Measurements from ENCODE around the gene PRRG4.
"Not testable (repeated sequence)": the region's sequence is repeated elsewhere in the genome, so short reads cannot be mapped to it uniquely, and the experiment has no call there.

PRRG4 gene

GRCh38 chr11:32829680-32830412 is at the start of gene PRRG4:
PRRG4 (plus strand) TSS chr11:32829927; CDS start chr11:32830530, 603 bp downstream.
- TF ChIP-seq FOXP2 (optimal IDR thresholded peaks at IDR 0.05; ENCODE audit: control extremely low read depth, extremely low read length, insufficient read depth) = no peak
- no peak for TF ChIP-seq EZH2 (IDR thresholded peaks at IDR 0.05)
- Histone ChIP-seq H3K27ac (no peak within 1 kb of the TSS), H3K36me3 (ENCODE audit: insufficient read depth, low read length) (no peaks in the 10 kb centered on the region), H3K9ac (ENCODE audit: insufficient read length) (no peak within 1 kb of the TSS), H3K9me3 (ENCODE audit: low read depth, low read length) (no peaks in the 10 kb centered on the region), H3K4me3 (peak within 1 kb of the TSS; percentile 59)
- DNase-seq (ENCODE audit: low read depth, low spot score) = no peak

GRCh38 chr11:32780839-32781238 is 48.9 kb upstream of the PRRG4 start:
- H3K9me3 ChIP-seq (ENCODE audit: low read depth, low read length); H3K4me3 ChIP-seq; H3K27ac ChIP-seq; H3K9ac ChIP-seq (ENCODE audit: insufficient read length); DNase-seq (ENCODE audit: low read depth, low spot score); H3K36me3 ChIP-seq (ENCODE audit: insufficient read depth, low read length): not testable (repeated sequence)

- Histone ChIP-seq H3K9ac (ENCODE audit: insufficient read length) (no peak overlapping the region), H3K4me3 (no peak overlapping the region), H3K27ac (no peak overlapping the region), H3K9me3 (ENCODE audit: low read depth, low read length) (no peaks in the 10 kb centered on the region), H3K36me3 (ENCODE audit: insufficient read depth, low read length) (no peaks in the 10 kb centered on the region)
- TF ChIP-seq EZH2 (IDR thresholded peaks at IDR 0.05) (no peak), POLR2AphosphoS5 (IDR thresholded peaks at IDR 0.05; ENCODE audit: borderline replicate concordance, low read depth, low read length) (no peak), FOXP2 (optimal IDR thresholded peaks at IDR 0.05; ENCODE audit: control extremely low read depth, extremely low read length, insufficient read depth) (no peak)
- DNase-seq (ENCODE audit: low read depth, low spot score) = no peak
Measured at GRCh38 chr11:32781721-32782120, 48.0 kb upstream of the PRRG4 start.

GRCh38 chr11:32785262-32785661 is 44.5 kb upstream of the PRRG4 start:
- Histone ChIP-seq H3K9me3 (ENCODE audit: low read depth, low read length) (no peaks in the 10 kb centered on the region), H3K36me3 (ENCODE audit: insufficient read depth, low read length) (no peaks in the 10 kb centered on the region), H3K4me3 (no peak overlapping the region), H3K9ac (ENCODE audit: insufficient read length) (no peak overlapping the region), H3K27ac (no peak overlapping the region)
- DNase-seq (ENCODE audit: low read depth, low spot score) = no peak
- TF ChIP-seq EZH2 (IDR thresholded peaks at IDR 0.05) (no peak), FOXP2 (optimal IDR thresholded peaks at IDR 0.05; ENCODE audit: control extremely low read depth, extremely low read length, insufficient read depth) (no peak), POLR2AphosphoS5 (IDR thresholded peaks at IDR 0.05; ENCODE audit: borderline replicate concordance, low read depth, low read length) (no peak)

- Histone ChIP-seq H3K4me3 (no peak overlapping the region), H3K9me3 (ENCODE audit: low read depth, low read length) (no peaks in the 10 kb centered on the region), H3K27ac (no peak overlapping the region), H3K9ac (ENCODE audit: insufficient read length) (no peak overlapping the region), H3K36me3 (ENCODE audit: insufficient read depth, low read length) (no peaks in the 10 kb centered on the region)
- DNase-seq (ENCODE audit: low read depth, low spot score) = no peak
- TF ChIP-seq FOXP2 (optimal IDR thresholded peaks at IDR 0.05; ENCODE audit: control extremely low read depth, extremely low read length, insufficient read depth) (no peak), EZH2 (IDR thresholded peaks at IDR 0.05) (no peak), POLR2AphosphoS5 (IDR thresholded peaks at IDR 0.05; ENCODE audit: borderline replicate concordance, low read depth, low read length) (no peak)
Measured at GRCh38 chr11:32786811-32787210, 42.9 kb upstream of the PRRG4 start.

- H3K9ac ChIP-seq (ENCODE audit: insufficient read length) = no peak overlapping the region
- no peaks in the 10 kb centered on the region for H3K9me3 ChIP-seq (ENCODE audit: low read depth, low read length)
- no peak for TF ChIP-seq EZH2 (IDR thresholded peaks at IDR 0.05)
- no peak for TF ChIP-seq POLR2AphosphoS5 (IDR thresholded peaks at IDR 0.05; ENCODE audit: borderline replicate concordance, low read depth, low read length)
- TF ChIP-seq FOXP2 (optimal IDR thresholded peaks at IDR 0.05; ENCODE audit: control extremely low read depth, extremely low read length, insufficient read depth) = no peak
- no peak overlapping the region for H3K4me3 ChIP-seq
- DNase-seq (ENCODE audit: low read depth, low spot score) = no peak
- no peaks in the 10 kb centered on the region for H3K36me3 ChIP-seq (ENCODE audit: insufficient read depth, low read length)
- no peak overlapping the region for H3K27ac ChIP-seq
Measured at GRCh38 chr11:32790916-32791315, 38.8 kb upstream of the PRRG4 start.

- no peak for DNase-seq (ENCODE audit: low read depth, low spot score)
- Histone ChIP-seq H3K9ac (ENCODE audit: insufficient read length) (no peak overlapping the region), H3K36me3 (ENCODE audit: insufficient read depth, low read length) (no peaks in the 10 kb centered on the region), H3K9me3 (ENCODE audit: low read depth, low read length) (no peaks in the 10 kb centered on the region), H3K27ac (no peak overlapping the region), H3K4me3 (no peak overlapping the region)
- TF ChIP-seq POLR2AphosphoS5 (IDR thresholded peaks at IDR 0.05; ENCODE audit: borderline replicate concordance, low read depth, low read length) (no peak), FOXP2 (optimal IDR thresholded peaks at IDR 0.05; ENCODE audit: control extremely low read depth, extremely low read length, insufficient read depth) (no peak), EZH2 (IDR thresholded peaks at IDR 0.05) (no peak)
Measured at GRCh38 chr11:32792111-32792947, 37.4 kb upstream of the PRRG4 start.

- TF ChIP-seq FOXP2 (optimal IDR thresholded peaks at IDR 0.05; ENCODE audit: control extremely low read depth, extremely low read length, insufficient read depth) = no peak
- no peak for TF ChIP-seq POLR2AphosphoS5 (IDR thresholded peaks at IDR 0.05; ENCODE audit: borderline replicate concordance, low read depth, low read length)
- no peak for TF ChIP-seq EZH2 (IDR thresholded peaks at IDR 0.05)
- H3K9ac ChIP-seq (ENCODE audit: insufficient read length) = no peak overlapping the region
- no peaks in the 10 kb centered on the region for H3K36me3 ChIP-seq (ENCODE audit: insufficient read depth, low read length)
- H3K4me3 ChIP-seq = peak overlapping the region; percentile 25; the same call in 1 of the 2 replicates
- H3K27ac ChIP-seq = no peak overlapping the region
- DNase-seq (ENCODE audit: low read depth, low spot score) = no peak
- H3K9me3 ChIP-seq (ENCODE audit: low read depth, low read length) = no peaks in the 10 kb centered on the region
Measured at GRCh38 chr11:32792948-32793475, 36.7 kb upstream of the PRRG4 start.

All from SK-N-MC (cell line).